NCI-H345 (cell line): ENCODE measurements around the gene SH3RF2.
"Not testable (repeated sequence)": the region's sequence is repeated elsewhere in the genome, so short reads cannot be mapped to it uniquely, and the experiment has no call there.

ENCODE experiments used
- DNase-seq: peaks from one replicate; lab custom pipeline; 2025; lab: John Stamatoyannopoulos, UW

Gene SH3RF2

DNA sequence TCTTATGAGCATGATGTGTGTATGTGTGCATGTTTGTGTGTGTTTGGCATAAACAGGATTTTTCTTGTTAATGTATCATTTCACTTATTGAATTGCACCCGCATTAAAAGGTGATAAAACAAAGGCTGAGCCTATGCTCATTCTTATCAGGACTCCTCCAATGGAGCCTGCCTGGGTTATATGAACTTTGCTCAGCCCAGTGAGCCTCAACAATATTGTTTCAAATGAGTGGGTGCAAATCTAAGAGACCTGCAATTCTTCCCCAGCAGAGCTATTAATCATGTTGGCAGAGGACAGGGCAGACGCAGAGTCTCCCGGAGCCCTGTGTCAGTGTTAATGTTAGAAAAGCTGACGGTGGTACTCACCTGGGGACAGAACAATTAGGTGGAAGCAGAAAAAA is 71.6 kb downstream of the SH3RF2 start:
- DNase-seq: no peak

DNA sequence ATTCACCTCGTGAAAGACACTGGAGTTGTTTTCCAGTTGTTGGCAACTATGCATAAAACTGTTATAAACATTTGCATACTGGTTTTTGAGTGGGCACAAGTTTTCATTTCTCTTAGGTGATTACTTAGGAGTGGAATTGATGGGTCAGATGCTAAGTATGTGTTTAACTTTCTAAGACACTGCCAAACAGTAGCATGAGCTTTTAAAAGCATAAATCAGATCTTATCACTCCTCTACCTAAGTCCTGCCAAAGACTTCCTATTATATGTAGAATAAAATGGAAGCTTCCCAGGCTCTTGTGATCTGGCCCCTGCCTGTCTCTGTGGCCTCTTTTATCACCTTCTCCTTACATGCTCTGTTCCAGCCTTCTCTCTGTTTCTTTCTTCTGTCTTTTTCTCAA is 72.6 kb downstream of the SH3RF2 start:
- no peak for DNase-seq

DNA sequence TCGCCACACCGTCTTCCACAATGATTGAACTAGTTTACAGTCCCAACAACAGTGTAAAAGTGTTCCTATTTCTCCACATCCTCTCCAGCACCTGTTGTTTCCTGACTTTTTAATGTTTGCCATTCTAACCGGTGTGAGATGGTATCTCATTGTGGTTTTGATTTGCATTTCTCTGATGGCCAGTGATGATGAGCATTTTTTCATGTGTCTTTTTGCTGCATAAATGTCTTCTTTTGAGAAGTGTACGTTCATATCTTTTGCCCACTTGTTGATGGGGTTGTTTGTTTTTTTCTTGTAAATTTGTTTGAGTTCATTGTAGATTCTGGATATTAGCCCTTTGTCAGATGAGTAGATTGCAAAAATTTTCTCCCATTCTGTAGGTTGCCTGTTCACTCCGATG is 74.1 kb downstream of the SH3RF2 start:
- DNase-seq: not testable (repeated sequence)

DNA sequence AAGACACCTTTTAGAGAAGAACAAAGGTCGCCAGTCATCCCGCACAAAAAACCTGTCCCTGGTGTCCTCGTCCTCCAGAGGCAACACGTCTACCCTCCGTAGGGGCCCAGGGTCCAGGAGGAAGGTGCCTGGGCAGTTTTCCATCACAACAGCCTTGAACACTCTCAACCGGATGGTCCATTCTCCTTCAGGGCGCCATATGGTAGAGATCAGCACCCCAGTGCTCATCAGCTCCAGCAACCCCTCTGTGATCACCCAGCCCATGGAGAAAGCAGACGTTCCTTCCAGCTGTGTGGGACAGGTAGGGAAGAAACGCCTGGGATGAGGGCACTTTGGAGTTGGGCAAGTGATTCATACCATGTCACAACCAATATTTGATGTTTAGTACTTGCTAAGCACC is 77.4 kb downstream of the SH3RF2 start:
- DNase-seq: no peak

DNA sequence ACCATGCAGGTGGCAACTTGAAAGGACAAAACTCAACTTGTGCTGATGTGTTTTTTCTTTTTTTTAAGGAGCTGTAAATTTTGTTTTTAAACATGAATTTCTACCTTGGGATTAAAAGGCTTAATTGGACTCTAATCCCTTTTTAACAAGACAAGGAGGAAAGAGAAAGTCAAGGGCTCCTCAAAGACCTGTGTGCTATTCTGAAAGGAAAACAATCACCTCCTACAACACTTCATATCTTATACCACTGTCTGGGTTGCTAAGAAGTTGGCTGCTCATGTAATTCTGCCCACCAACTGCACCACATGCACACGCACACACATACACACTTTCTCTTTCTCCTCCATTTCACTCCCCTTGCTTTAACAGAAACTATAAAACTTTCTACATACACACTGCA is 78.6 kb downstream of the SH3RF2 start:
- DNase-seq: no peak

DNA sequence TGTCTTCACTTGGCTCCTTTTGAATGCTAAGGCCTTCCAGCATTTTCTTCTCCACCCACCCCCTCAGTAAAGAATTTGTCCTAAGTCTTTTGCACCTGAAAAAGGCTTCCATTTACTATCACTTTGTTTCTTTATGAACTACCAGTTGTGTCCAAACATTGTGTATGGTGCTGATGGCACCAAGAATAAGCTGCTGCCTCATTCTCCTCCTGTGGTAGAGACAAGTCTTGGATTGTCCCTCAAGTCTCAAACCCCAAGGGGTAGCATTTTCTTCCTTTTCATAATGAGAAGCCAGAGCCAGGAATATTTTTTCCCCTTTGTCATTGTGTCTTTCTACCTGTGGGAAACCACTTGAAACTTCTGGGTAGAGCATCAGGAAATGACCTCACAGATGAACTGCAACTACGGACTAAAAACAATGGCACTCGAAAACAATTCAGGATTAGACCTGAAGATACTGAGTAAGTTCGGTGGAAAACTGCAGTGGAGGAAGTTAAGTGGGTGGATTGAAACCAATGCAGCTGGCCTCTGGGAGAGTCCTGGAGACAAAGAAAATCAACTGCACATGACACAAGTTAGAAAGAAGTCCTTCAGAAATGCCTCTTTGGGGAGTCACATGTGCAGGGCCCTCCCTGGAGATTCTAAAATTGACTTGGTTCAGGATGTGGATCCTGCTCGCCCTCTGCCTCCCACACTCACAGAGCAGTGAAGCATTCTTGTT is 80.5 kb downstream of the SH3RF2 start:
- no peak for DNase-seq

DNA sequence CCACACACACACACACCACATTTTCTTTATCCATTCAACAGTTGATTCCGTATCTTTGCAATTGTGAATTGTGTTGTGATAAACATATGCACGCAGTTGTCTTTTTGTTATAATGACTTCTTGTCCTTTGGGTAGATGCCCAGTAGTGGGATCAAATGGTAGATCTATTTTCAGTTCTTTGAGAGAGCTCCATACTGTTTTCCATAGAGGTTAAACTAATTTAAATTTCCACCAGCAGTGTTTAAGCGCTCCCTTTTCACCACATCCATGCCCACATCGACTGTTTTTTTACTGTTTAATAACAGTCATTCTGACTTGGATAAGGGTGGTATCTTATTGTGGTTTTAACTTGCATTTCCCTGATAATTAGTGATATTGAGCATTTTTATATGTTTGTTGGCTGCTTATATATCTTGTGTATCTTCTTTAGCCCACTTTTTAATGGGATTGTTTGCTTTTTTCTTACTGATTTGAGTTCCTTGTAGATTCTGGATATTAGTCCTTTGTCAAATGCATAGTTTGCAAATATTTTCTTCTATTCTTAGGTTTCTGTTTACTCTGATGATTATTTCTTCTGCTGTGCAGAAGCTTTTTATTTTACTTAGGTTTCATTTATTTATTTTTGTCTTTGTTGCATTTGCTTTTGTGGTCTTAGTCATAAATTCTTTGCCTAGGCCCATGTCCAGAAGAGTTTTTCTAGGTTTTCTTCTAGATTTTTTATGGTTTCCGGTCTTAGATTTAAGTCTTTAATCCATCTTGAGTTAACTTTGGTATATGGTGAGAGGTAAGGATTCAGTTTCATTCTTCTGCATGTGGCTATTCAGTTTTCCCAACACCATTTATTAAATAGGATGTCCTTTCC is 82.4 kb downstream of the SH3RF2 start:
- DNase-seq: no peak

DNA sequence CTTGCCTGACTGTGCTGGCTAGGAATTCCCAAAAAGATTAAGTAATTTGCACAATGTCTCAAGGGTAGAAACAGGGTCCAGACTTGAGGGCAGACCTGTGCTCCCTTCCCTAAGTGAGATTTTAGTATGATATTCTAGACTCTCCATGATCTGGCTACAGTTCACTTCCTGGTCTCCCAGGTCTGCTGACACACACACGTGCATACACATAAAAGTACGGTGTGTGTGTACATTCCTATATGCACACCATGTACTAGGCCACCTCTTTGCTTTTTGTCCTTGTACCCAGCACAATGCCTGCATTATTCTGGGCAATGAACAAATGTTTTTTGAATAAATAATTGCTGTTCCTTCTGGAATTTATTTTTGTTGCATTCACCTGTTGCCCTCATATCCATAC is 83.7 kb downstream of the SH3RF2 start:
- DNase-seq: no peak

DNA sequence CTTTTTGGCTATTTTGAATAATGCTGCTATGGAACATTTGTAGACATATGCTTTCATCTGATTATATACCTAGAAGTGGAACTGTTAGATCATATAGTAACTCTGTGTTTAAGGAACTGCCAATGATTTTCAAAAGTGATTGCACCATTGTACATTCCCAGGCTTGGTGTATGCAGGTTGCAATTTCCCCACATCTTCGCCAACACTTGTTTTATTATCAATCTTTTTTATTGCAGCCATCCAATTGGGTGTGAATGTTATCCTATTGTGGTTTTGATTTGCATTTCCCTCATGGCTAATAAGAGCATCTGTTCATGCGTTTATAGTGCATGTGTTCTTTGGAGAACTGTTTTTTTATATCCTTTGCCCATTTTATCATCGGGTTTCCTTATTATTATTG is 87.7 kb downstream of the SH3RF2 start:
- DNase-seq: no peak

DNA sequence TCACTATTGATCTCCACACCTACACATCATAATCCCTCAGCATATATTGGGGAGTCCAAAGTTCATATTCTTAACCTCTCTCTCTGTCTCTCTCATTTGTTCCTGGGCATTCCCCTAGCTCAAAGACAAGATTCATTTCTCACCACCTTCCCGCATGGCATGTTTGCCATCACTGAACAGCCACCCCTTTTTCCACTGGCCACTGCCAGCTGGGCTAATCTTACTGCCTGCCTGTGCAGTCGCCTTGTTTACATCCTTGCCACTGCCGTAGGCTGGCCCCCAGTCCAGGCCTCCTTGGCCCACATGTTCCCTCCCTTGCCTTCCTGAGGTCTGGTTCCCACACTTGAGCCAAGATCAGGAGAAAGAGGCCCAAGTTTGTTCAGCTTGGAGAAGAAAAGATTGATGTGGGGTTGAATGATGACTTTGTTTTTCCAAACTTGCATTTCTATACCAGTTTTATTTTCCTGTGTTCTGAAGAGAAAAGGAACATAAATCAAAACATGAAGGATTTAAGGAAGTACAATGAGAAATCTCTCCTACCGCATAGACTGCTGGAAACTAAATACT is 88.8 kb downstream of the SH3RF2 start:
- no peak for DNase-seq

DNA sequence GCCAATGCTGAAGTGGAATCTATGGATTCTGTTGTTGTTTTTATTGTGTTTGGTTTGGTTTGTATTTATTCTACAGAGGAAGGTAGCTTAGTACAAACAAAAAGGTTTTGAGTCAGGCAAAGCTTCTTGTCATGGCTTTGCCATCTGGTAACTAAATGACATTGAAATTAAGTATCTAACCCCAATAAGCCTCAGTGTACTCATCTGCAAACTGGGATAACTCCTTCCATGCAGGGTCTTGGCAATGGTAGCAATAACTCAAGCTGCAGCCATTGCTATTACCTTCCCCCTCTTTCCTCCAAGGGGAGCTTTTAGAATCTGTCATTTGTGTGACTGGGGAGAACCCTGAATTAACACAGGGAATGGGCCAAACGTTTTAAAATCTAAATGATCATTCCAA is 89.3 kb downstream of the SH3RF2 start:
- no peak for DNase-seq

DNA sequence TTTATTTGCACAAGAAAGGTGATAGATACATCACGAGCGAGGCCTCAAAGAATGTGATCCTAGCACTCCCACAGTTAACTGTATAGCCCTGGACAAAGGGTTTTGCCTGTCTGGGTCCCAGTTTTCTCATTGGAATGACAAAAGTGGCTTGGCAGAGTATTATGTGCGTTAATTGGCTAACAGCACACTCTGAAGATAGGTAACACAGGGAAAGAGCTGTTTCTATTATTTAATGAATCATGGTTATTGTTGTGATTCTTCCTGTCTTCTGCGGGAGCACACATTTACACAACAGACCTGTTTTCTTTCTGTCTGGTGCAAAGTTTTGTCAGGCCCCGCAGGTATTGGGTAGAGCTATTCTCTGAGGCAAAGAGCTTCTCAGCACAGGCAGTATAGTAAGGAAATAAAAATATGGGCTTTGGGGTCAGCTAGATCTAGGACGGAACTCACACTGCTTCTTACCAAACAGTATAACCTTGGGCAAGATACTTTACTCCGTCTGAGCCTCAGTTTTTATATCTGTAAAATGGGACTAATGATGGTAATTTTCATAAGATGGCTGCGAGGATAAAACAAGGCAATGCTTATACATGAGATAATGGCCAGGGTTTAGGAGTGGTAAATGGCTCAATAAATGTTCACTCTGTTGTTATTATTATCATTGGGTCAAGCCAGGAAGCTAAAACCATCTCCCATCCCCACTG is 90.1 kb downstream of the SH3RF2 start:
- DNase-seq: no peak

DNA sequence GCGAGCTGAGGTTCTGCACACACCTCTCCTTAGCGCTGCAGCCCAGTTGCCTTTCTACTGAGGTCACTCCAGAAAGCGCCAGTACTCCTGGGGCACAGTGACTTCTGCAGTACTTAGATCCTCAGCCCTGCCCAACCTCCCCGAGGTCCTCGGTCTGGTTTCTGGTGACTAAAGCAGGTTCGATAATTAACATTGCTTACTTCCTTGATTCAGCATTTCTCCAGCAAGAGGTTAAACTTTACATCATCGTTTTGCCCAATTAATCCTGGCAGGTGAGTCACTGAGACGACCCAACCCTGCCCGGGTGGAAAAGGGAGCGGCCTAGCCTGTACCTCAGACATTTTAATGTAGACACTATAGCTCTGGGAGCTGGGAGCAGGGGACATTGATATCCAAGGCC is 91.4 kb downstream of the SH3RF2 start:
- DNase-seq: peak; percentile 48

DNA sequence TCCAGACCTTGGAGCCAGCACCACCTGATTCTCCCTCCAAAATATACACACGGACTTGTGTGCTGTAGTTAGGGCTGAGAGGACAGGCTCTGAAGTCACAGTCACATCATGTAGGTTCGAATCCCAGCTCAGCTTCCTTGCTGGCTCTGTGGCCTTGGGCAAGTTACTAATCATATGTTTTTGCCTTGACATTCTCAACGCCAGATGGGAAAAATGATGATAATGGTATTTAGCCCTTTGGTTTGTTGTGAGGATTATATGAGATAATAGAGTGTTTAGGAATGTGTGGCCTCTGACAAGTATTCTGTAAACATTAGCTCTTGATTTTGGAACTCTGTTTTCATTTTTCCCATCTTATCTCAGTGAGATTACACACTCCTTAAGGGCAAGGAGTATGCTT is 96.5 kb downstream of the SH3RF2 start:
- no peak for DNase-seq

DNA sequence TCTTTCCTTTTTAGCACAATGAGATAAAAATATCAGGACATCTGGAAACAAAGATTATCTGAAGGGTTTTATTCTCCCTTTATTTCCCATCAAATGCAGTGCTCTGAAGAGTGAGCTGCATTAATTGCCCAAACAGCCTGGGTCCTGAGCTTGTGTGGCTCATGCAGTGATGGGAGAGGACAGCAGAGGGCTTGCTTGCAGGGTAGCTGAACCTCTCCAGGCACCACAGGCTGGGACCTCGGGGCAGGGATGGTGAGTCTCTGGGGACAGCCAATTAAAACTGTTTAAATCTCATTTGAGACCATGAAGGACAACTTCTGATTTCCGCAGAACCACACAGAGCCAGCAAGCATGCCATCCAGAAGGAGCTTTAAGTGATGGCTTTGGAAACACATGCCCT is 97.7 kb downstream of the SH3RF2 start:
- no peak for DNase-seq

DNA sequence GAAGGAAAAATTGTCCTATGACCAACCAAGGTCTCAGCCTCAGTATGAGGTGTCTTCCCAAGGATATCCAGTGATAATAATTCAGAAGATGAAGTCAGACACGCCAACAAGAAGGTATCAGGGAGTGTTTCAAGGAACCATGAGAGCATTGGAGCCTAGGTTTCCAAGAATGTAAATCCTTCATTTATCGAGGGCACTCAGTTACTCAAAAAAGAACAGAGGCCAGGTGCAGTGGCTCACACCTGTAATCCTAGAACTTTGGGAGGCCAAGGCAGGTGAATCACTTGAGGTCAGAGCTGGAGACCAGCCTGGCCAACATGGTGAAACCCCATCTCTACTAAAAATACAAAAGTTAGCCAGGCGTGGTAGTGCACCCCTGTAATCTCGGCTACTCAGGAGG is 98.2 kb downstream of the SH3RF2 start:
- no peak for DNase-seq

DNA sequence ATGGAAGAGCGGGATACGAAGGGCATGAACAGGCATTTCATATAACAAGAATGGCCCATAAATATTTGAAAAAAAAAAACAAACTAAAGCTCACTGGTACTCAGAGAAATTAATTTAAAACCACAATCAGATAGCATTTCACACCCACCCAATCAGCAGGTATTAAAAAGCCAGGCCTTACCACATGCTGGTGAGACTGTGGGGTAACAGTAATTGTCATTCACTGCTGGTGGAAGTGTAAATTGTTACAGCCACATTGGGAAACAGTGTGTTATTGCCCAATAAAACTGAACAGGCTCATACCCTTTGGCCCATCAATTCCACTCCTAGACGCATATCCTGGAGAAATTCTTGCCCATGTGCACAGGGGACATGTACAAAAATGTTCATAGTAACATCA is 103.0 kb downstream of the SH3RF2 start:
- DNase-seq: no peak

DNA sequence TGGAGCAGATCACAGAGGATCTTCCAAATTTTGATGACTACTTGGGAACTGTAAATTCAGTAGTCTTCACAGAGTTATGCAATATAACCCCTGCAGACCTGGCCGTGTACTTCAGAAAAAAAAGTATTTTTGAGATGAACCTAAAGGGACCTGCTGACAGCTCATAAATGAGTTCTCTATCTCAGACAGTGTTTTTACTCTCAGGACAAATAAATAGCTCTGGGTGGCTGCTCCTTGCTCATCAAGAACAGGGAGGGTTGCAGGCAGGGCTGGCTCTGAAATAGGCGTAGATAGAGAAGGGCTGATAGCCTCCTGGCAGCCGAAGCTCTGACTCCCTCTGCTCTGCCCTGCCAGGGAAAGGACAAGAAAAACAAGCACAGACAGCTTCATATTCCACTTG is 104.1 kb downstream of the SH3RF2 start:
- DNase-seq: no peak

DNA sequence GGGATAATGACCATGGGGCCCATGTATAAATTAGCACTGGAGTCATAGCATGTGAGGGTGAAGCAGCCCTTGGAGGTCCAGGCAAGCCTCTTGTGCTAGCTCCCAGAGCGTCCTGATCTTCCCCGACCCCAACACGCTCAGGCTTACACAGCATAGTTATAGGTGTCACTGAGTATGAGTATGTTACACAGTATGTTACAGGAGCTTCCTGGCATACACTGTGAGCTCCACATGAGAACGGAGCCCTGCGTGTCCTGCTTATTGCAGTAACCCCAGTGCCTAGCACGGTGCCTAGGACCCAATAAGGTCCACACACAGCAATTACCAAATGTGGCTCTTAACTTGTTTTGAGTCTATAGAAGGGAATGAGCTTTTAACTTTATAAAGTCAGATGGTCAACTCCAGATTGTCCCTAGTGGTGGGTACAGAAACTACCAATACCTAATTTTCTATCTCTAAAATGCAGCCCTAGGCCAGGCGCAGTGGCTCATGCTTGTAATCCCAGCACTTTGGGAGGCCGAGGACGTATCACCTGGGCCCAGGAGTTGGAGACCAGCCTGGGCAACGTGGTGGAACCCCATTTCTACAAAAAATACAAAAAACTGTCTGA is 104.9 kb downstream of the SH3RF2 start:
- no peak for DNase-seq

DNA sequence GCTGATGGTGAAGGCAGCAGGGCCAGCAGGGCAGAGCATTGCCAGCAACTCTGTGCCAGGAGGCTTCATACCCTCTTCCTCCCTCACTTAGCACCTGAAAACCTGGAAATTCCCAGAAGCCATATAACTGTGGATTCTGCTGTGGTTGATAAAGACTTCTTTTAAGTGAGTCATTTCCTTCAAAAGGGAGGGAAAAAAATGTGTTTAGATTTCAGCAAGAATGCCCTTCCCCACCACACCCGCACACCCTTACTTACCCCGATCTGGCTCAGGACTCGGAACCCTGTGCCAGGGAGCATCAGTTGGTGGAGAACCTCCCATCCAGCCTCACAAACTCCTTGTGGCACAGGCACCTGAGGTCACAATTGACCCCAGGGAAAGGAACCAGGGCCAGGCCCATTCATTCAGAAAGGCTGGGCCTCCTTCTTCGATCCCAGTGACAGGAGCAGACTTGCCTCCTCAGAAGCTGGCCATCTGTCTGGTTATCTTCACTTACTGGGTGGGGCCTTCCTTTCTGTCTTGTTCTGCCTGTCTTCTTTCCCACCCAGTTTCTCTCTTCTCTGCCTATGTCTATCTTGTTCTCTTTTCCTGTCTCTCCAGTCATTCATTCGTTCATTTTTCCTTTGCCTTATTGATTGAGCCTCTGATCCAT is 106.4 kb downstream of the SH3RF2 start:
- DNase-seq: no peak

DNA sequence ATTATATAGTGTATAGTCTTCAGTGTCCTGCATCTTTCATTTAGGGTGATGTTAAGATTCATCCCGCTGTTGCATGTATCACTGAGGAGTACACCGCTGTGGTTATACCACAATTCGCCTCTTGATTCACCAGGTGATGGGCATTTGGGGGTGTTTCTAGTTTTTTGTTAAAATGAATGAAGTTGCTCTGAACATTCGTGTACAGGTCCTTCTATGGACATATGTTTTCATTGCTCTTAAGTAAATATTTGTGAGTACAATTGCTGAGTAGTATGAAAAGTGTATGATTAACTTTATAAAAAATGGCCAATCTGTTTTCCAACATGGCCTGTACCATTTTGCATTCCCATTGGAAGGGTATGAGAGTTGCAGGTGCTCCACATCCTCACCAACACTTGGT is 107.3 kb downstream of the SH3RF2 start:
- no peak for DNase-seq

DNA sequence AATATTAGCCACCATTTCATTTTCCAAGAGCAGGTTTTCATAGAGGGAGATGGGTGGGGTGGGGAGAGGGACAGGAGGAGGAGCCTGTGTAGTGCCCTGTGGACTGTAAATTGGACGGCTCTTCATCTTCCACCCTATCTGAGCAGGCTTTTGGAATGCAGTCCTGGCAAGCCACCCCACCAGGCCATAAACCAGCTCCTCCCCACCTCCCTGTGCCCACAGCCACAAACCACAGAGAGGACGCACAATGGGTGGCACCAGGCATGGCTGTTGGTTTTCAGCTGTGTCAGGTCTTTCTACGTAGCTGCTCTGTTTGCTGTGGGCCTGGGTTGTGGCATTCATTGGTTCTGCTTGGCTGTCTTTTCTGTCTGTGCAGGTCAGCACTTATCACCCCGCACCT is 111.0 kb downstream of the SH3RF2 start:
- DNase-seq: no peak
